CD4-positive, alpha-beta T cell treated with Interferon alpha-2 for 1 hour (primary cell): ENCODE data around the gene ACYP2.
"Not testable (repeated sequence)": the region's sequence is repeated elsewhere in the genome, so short reads cannot be mapped to it uniquely, and the experiment has no call there.

ENCODE experiments used
- DNase-seq, 2 donors: peaks; one replicate each; pipeline ENCODE4 v3.0.0-alpha.2; 2020 to 2022

Gene ACYP2

GRCh38 chr2:54099370-54099769 lies 16.0 kb upstream of the ACYP2 start:
- DNase-seq: no peak

GRCh38 chr2:54099829-54100585 lies 15.4 kb upstream of the ACYP2 start:
- peak in 1 of 2 donors; percentile 67 for DNase-seq

GRCh38 chr2:54100772-54101171 lies 14.6 kb upstream of the ACYP2 start:
- DNase-seq: no peak

GRCh38 chr2:54103454-54104314 lies 11.7 kb upstream of the ACYP2 start:
- DNase-seq: peak; percentile 47 to 50

- peak; percentile 58 to 69 for DNase-seq
Observed at GRCh38 chr2:54106631-54107454, 8.6 kb upstream of the ACYP2 start.

GRCh38 chr2:54107455-54107764 lies 8.0 kb upstream of the ACYP2 start:
- DNase-seq: no peak

GRCh38 chr2:54107903-54108615 lies 7.4 kb upstream of the ACYP2 start:
- DNase-seq: no peak

- DNase-seq: no peak
Observed at GRCh38 chr2:54109848-54110247, 5.6 kb upstream of the ACYP2 start.

GRCh38 chr2:54114479-54114878 lies 936 bp upstream of the ACYP2 start:
- not testable (repeated sequence) for DNase-seq

GRCh38 chr2:54114936-54115283 lies 505 bp upstream of the ACYP2 start:
- DNase-seq: no peak

- not testable (repeated sequence) for DNase-seq
Observed at GRCh38 chr2:54116598-54116997, 1.2 kb downstream of the ACYP2 start.

- no peak for DNase-seq
Observed at GRCh38 chr2:54120950-54121349, 5.5 kb downstream of the ACYP2 start.

- no peak for DNase-seq
Observed at GRCh38 chr2:54122171-54122935, 6.9 kb downstream of the ACYP2 start.

- DNase-seq: no peak
Observed at GRCh38 chr2:54122939-54123338, 7.5 kb downstream of the ACYP2 start.

GRCh38 chr2:54127174-54127573 lies 11.8 kb downstream of the ACYP2 start:
- DNase-seq: not testable (repeated sequence)

GRCh38 chr2:54133056-54133455 lies 17.6 kb downstream of the ACYP2 start:
- DNase-seq: no peak

- no peak for DNase-seq
Observed at GRCh38 chr2:54139210-54139609, 23.8 kb downstream of the ACYP2 start.

GRCh38 chr2:54143780-54144179 lies 28.4 kb downstream of the ACYP2 start:
- DNase-seq: no peak

GRCh38 chr2:54148391-54148790 lies 33.0 kb downstream of the ACYP2 start:
- DNase-seq: no peak

GRCh38 chr2:54149638-54150441 lies 34.4 kb downstream of the ACYP2 start:
- DNase-seq: no peak

- DNase-seq: no peak
Observed at GRCh38 chr2:54158311-54158710, 42.9 kb downstream of the ACYP2 start.
